NT2/D1 (cell line): ENCODE data around the gene LZTS2.
A peak's percentile ranks its signal among the peaks of the same experiment; 100 is the strongest.

Experiments
- DNase-seq: peaks from one replicate; pipeline ENCODE4 v3.0.0-alpha.2; 2011; ENCODE audit warnings: low read depth, low spot score
- H3K27me3 ChIP-seq: 2 replicates; pipeline ENCODE4 v1.6.0; 2011; ENCODE audit warnings: mild to moderate bottlenecking; ENCODE audit not compliant: insufficient read length, insufficient read depth
- H3K36me3 ChIP-seq: 2 replicates; pipeline ENCODE4 v1.6.1; 2011; ENCODE audit warnings: mild to moderate bottlenecking, low read length, mixed read lengths; ENCODE audit not compliant: insufficient read depth, insufficient read length
- H3K4me1 ChIP-seq: 2 replicates; pipeline ENCODE4 v1.5.1; 2011; ENCODE audit not compliant: insufficient read depth, insufficient read length
- H3K4me3 ChIP-seq: 2 replicates; pipeline ENCODE4 v1.5.1; 2011; ENCODE audit warnings: low read depth; ENCODE audit not compliant: insufficient read length
- H3K9ac ChIP-seq: 2 replicates; pipeline ENCODE4 v1.6.0; 2011; ENCODE audit warnings: low read depth; ENCODE audit not compliant: insufficient read length
- H3K9me3 ChIP-seq: 2 replicates; pipeline ENCODE4 v1.5.1; 2011; ENCODE audit warnings: mild to moderate bottlenecking, low read length; ENCODE audit not compliant: insufficient read depth
- SUZ12 ChIP-seq: IDR thresholded peaks from 2 replicates; pipeline ENCODE4 v1.6.1; 2011; ENCODE audit not compliant: insufficient read length, insufficient read depth; ENCODE audit errors: extremely low read depth
- YY1 ChIP-seq: IDR thresholded peaks from 2 replicates; pipeline ENCODE4 v1.6.1; 2011; ENCODE audit not compliant: insufficient read length, insufficient read depth
- ZNF274 ChIP-seq: IDR thresholded peaks from 2 replicates; pipeline ENCODE4 v1.6.1; 2011; ENCODE audit warnings: mild to moderate bottlenecking, low read depth, low read length

LZTS2 gene

DNA sequence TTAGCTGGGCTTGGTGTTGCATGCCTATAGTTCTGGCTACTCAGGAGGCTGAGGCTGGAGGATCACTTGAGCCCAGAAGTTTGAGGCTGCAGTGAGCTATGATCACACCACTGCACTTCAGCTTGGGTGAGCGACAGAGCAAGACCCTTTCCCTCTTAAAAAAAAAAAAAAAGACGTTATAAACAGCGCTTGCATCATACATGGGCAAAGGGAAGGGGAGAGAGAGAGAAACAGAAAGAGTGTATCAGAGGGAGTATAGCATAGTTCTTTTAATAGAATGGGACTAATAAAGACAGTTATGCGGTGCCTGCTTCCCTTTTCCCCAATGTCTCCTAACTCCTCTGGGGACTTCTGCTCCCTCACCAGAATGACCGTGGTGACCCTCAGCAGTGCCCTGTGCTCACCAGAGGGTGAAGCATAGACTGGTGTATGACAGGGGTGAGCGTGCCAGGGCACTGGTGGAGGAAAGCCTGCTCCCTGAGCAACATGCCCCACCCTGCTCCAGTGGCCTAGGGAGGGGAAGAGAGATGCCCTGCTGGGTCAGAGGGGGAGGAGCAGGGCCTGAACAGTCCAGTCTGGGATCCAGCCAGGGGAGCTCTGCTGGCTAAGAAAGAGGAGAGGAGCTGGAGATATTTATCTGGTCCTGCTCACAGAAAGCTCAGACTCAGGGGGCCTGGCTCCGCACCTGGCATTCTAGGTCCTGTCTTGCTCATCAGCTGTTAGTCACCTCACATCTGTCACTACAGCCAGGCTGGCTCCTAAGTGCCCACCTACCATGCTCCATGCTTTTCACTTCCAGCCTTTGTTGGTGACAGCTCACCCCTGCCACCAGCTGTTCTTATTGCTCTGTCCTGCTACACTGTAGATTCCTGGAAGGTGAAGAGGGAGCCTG is 29.1 kb downstream of the LZTS2 start:
- H3K9me3 ChIP-seq = no peaks in the 10 kb centered on the region
- no peaks in the 10 kb centered on the region for H3K27me3 ChIP-seq
- H3K4me1 ChIP-seq = peaks cover 13% of the 10 kb centered on the region
- DNase-seq = no peak
- peaks cover 2% of the 10 kb centered on the region for H3K36me3 ChIP-seq
- TF ChIP-seq ZNF274 (no peak), SUZ12 (no peak), YY1 (no peak)
- H3K4me3 ChIP-seq = no peak overlapping the region
- no peak overlapping the region for H3K9ac ChIP-seq

GRCh38 chr10:101029520-101030295 is 30.1 kb downstream of the LZTS2 start:
- Histone ChIP-seq H3K9me3 (no peaks in the 10 kb centered on the region), H3K9ac (peak overlapping the region; percentile 79), H3K27me3 (no peaks in the 10 kb centered on the region), H3K4me1 (peaks cover 13% of the 10 kb centered on the region), H3K36me3 (peaks cover 4% of the 10 kb centered on the region), H3K4me3 (peak overlapping the region; percentile 50)
- no peak for DNase-seq
- TF ChIP-seq ZNF274 (no peak), YY1 (no peak), SUZ12 (no peak)

DNA sequence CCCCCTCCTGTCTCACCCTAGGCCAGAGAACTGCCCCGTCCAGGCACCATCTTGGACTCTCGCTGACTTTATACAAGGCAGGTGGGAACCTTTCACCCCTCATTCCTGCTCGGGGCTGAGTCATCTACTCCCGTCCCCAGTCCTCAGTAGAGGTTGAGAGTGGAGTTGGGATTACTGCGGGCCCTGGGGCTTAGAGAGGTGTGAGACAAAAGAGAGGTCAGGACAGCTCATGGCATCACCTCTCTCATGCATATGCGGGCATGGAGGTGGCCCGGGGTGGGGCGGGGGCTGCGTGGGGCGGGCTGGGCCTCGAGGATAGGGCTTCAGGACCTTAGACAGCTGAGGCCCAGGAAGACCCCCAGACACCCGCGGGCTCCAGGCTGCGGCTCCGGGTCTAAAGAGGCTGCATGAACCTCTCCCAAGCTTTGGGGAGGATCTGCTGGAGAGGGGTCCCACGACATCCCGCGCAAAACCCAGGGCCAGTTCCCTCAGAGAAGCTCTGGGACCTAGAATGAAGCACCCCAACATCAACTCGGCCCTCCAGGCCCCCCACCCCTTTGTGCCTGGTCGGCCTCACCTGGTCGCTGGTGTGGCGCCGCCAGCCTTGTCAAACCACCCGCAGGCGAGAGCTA is 31.0 kb downstream of the LZTS2 start:
- peaks cover 13% of the 10 kb centered on the region for H3K4me1 ChIP-seq
- H3K4me3 ChIP-seq = peak overlapping the region; percentile 62
- TF ChIP-seq SUZ12 (no peak), ZNF274 (no peak), YY1 (no peak)
- H3K36me3 ChIP-seq = peaks cover 10% of the 10 kb centered on the region
- DNase-seq = no peak
- no peaks in the 10 kb centered on the region for H3K9me3 ChIP-seq
- H3K27me3 ChIP-seq = no peaks in the 10 kb centered on the region
- H3K9ac ChIP-seq = peak overlapping the region; percentile 79

DNA sequence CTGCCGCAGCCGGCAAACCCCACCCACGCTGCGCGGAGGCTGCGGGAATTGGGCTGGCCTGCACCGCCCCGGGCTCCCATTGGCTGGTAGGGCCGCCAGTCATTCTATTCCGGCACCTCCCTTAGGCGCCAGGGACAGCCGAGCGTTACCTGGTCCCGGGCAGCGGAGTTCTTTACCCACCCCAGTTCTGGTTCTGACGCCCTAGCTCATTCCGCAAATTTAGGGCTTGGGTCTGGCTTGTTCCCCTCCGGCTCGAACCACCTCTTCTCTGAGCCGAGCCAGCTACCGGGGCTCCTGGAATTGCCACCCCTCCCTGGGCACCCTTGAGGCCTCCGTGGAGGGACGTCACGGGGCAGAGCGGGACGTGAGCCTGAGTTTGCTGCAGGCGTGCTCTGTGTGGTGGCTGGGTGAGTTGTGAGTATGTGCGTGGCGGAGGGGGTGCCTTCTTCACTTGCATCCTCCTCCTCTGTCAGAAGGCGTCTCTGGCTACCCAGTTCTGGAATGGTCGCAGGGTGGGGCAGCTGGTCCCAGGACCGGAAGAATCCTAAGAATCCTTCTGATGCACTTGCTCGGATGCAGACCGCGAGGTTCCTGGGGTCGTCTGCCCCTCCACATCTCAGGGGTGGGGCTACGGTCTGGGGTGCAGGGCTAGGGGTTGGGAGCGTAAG is 31.7 kb downstream of the LZTS2 start, which contains the start of the genes PDZD7 and SFXN3:
PDZD7 (minus strand) TSS at position 2 of the 668 bp plus-strand sequence. CDS start 910 bp downstream, outside the sequence.
SFXN3 (plus strand) TSS at position 107 of the 668 bp plus-strand sequence. CDS start 3,461 bp downstream, outside the sequence.
- H3K36me3 ChIP-seq = peaks cover 16% of the 10 kb centered on the region
- peak within 1 kb of the TSS; percentile 62 for H3K4me3 ChIP-seq
- TF ChIP-seq ZNF274 = no peak
- TF ChIP-seq YY1 = no peak
- TF ChIP-seq SUZ12 = no peak
- DNase-seq = no peak
- no peaks in the 10 kb centered on the region for H3K9me3 ChIP-seq
- H3K9ac ChIP-seq = peak within 1 kb of the TSS; percentile 79
- H3K4me1 ChIP-seq = peaks cover 13% of the 10 kb centered on the region
- H3K27me3 ChIP-seq = no peaks in the 10 kb centered on the region

GRCh38 chr10:101031796-101032636 is 32.4 kb downstream of the LZTS2 start:
- peaks cover 23% of the 10 kb centered on the region for H3K36me3 ChIP-seq
- H3K4me1 ChIP-seq = peaks cover 10% of the 10 kb centered on the region
- no peak for DNase-seq
- no peaks in the 10 kb centered on the region for H3K9me3 ChIP-seq
- TF ChIP-seq ZNF274 = no peak
- peak overlapping the region; percentile 74 for H3K9ac ChIP-seq
- H3K27me3 ChIP-seq = no peaks in the 10 kb centered on the region
- peak overlapping the region; percentile 62 for H3K4me3 ChIP-seq

GRCh38 chr10:101032637-101033224 is 33.1 kb downstream of the LZTS2 start:
- Histone ChIP-seq H3K4me1 (peaks cover 6% of the 10 kb centered on the region), H3K4me3 (peak overlapping the region; percentile 62), H3K9me3 (no peaks in the 10 kb centered on the region), H3K36me3 (peaks cover 30% of the 10 kb centered on the region), H3K9ac (peak overlapping the region; percentile 74), H3K27me3 (no peaks in the 10 kb centered on the region)
- no peak for DNase-seq
- no peak for TF ChIP-seq SUZ12
- TF ChIP-seq ZNF274 = no peak
- TF ChIP-seq YY1 = no peak
